Femur (tissue), 1 donor: ENCODE measurements around the gene ZNF441.
"Not testable (repeated sequence)": the region's sequence is repeated elsewhere in the genome, so short reads cannot be mapped to it uniquely, and the experiment has no call there.

Experiments used
- DNase-seq: peaks from one replicate; pipeline ENCODE4 v3.0.0-alpha.2; 2017

ZNF441 gene

GRCh38 chr19:11766597-11767591 is at the start of gene ZNF441:
Gene ZNF441, plus strand, starts transcription at chr19:11767000. Its CDS starts 194 bp downstream, at chr19:11767194.
- DNase-seq, result peak; percentile 98

GRCh38 chr19:11721681-11722080 is 45.1 kb upstream of the ZNF441 start:
- DNase-seq, result no peak

- no peak for DNase-seq
Measured at GRCh38 chr19:11722414-11722813, 44.4 kb upstream of the ZNF441 start.

GRCh38 chr19:11729586-11729985 is 37.2 kb upstream of the ZNF441 start:
- no peak for DNase-seq

GRCh38 chr19:11735375-11735774 is 31.4 kb upstream of the ZNF441 start:
- DNase-seq, result no peak

- DNase-seq, result peak; percentile 49
Measured at GRCh38 chr19:11736696-11737095, 30.1 kb upstream of the ZNF441 start.

- peak; percentile 55 for DNase-seq
Measured at GRCh38 chr19:11737964-11738745, 28.6 kb upstream of the ZNF441 start.

- peak; percentile 99 for DNase-seq
Measured at GRCh38 chr19:11738746-11739620, 27.8 kb upstream of the ZNF441 start, which contains the start of gene ZNF823. Gene ZNF823, minus strand, starts transcription at chr19:11738946. Its CDS starts 127 bp downstream, at chr19:11738819.

- DNase-seq, result no peak
Measured at GRCh38 chr19:11745869-11746268, 20.9 kb upstream of the ZNF441 start.

- DNase-seq, result no peak
Measured at GRCh38 chr19:11747277-11747676, 19.5 kb upstream of the ZNF441 start.

- no peak for DNase-seq
Measured at GRCh38 chr19:11749751-11750150, 17.0 kb upstream of the ZNF441 start.

GRCh38 chr19:11752244-11752736 is 14.5 kb upstream of the ZNF441 start:
- no peak for DNase-seq

- DNase-seq, result no peak
Measured at GRCh38 chr19:11754663-11755062, 12.1 kb upstream of the ZNF441 start.

- no peak for DNase-seq
Measured at GRCh38 chr19:11756965-11757364, 9.8 kb upstream of the ZNF441 start.

- no peak for DNase-seq
Measured at GRCh38 chr19:11759805-11760204, 7.0 kb upstream of the ZNF441 start.

GRCh38 chr19:11763117-11763516 is 3.7 kb upstream of the ZNF441 start:
- DNase-seq, result no peak

GRCh38 chr19:11763611-11764010 is 3.2 kb upstream of the ZNF441 start:
- no peak for DNase-seq

- peak; percentile 38 for DNase-seq
Measured at GRCh38 chr19:11767633-11768133, 883 bp downstream of the ZNF441 start.

GRCh38 chr19:11769995-11770394 is 3.2 kb downstream of the ZNF441 start:
- no peak for DNase-seq

GRCh38 chr19:11771520-11771919 is 4.7 kb downstream of the ZNF441 start:
- not testable (repeated sequence) for DNase-seq

GRCh38 chr19:11776669-11777068 is 9.9 kb downstream of the ZNF441 start:
- DNase-seq, result not testable (repeated sequence)

- DNase-seq, result no peak
Measured at GRCh38 chr19:11780431-11781020, 13.7 kb downstream of the ZNF441 start.
